ENCODE measurements around the gene CTNNA2.

CTNNA2 gene

GRCh38 chr2:80222644-80223043 is 709.8 kb downstream of the CTNNA2 start:
- no peak for DNase-seq (ENCODE audit: low read depth)

DNA sequence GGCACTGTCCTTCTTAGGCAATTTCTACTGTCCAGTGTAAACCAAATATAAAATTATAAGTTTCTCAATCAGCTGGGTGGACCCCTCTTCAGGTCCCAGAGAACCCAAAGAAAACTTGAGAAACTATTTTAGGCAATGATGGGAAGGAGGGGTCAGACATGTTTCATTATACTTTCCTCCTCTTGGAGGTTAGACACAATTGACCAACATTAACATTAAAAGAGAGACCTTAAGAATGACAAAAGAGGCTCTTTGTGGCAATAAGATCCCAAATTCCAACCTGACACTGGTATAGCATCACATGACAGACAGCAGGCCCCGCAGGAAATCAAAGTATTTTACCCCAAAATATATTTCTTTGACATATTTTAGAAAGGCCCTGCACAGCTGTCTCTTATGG is 718.6 kb downstream of the CTNNA2 start:
- DNase-seq (ENCODE audit: low read depth): no peak

DNA sequence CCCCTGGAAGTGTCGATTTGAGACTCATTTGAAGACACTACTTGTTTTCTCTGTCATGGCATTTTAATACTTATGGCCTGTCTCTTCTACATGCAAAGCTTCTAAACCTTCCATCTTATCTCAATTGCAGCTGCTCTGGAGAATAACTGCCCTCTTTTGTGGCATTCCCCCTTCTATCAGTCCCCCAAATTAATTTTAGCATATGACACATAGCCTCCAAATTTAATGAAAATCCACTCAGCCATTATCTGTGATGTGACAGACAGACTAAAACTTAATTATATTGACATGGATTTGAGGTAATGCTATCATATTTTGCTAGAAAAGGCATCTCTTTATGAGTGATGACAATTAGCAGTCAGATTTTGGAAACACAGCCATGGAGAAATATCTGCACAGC is 720.5 kb downstream of the CTNNA2 start:
- DNase-seq (ENCODE audit: low read depth): no peak

GRCh38 chr2:80238692-80239469 is 726.0 kb downstream of the CTNNA2 start:
- DNase-seq (ENCODE audit: low read depth): no peak

- no peak for DNase-seq (ENCODE audit: low read depth)
These were observed 729.6 kb downstream of the CTNNA2 start for GRCh38 chr2:80242355-80242910.

DNA sequence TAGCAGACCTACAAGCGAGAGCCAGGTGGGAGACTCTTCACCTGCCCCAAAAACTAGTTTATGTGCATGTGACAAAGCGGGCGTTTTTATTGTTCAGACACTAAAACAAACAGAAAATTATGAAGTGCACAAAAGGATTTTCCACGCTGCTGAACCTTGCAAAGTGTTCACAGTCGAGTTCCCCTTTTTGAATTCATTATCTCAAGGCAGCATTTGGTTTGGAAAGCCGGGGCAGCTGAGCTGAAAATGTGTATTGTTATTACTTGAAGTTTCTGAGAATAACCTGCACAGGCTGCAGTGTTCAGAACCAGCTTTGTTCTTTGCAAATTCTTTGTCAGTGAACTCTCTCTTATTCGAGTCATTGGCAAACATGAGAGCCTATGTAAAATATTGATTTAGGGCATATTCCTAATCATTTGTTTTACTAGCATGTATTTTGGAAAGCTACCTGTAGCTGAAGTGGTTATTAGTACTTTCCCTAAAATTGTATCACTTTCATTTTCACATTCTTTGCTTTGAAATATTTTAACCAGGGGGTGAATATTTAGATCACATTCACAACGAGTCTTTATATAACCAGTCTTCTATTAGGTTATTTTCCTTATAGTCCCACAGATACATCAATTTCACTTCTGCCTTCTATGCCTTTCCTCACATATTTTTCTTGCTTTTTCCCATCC is 732.2 kb downstream of the CTNNA2 start:
- no peak for DNase-seq (ENCODE audit: low read depth)

GRCh38 chr2:80246534-80246933 is 733.7 kb downstream of the CTNNA2 start:
- DNase-seq (ENCODE audit: low read depth): no peak

- no peak for DNase-seq (ENCODE audit: low read depth)
These were observed 734.5 kb downstream of the CTNNA2 start for GRCh38 chr2:80247339-80247738.

- DNase-seq (ENCODE audit: low read depth): no peak
These were observed 735.3 kb downstream of the CTNNA2 start for GRCh38 chr2:80248146-80248545.

- no peak for DNase-seq (ENCODE audit: low read depth)
These were observed 739.6 kb downstream of the CTNNA2 start for GRCh38 chr2:80252294-80252986.

GRCh38 chr2:80255918-80256781 is 743.3 kb downstream of the CTNNA2 start:
- DNase-seq (ENCODE audit: low read depth): no peak

DNA sequence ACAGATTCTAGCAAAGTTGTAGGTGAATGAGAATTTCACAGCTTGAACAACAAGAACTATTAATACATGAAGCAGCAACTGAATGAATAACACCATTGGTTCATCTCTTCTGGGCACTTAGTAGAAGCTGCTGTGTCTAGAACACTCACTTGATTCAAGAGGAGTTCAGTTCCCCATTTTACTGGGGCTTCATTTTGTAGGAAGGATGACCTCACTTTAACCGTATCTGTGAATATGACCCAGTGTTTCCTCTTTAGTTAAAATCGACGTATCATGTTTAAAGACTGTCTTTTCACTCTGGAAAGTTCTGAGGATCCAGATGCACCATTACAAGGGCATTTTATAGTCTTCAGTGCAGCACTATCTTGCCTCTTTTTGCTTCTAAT is 743.9 kb downstream of the CTNNA2 start:
- no peak for DNase-seq (ENCODE audit: low read depth)

DNA sequence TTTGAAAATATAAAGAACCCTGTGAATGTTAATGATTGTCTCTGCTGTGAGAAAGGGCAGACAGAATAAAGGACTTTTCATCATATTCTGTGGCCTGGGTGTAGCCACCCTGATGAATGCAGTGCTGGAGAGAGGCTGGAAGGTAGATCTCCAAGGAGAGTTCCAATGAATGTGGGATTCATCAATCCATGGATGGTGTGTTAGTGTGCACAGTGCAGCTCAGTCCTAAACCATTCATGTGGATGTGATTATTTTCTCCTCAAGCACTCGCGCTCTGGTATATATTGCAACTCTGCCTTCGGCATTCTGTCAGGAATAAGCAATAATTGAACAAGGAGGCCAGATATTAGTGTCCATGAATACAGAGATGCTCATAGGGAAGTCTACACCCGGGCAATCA is 744.6 kb downstream of the CTNNA2 start:
- no peak for DNase-seq (ENCODE audit: low read depth)

DNA sequence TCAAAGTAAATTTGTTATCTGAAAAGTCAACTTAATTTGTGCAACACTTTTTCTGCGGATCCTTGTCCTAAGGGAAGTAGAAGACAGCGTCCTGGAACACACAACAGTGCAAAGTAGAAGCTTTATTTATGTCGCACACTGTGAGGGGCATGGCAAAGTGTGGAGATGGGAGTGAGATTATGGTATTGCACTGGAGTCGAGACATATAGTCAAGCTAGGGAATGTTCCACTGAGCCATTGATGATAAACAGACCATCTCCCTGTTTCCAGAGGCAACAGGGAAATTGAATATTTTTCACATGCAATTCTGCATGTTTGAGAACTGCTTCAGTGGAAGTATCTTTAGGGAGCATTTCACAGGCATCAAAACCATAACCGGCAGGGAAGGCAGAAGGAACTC is 745.5 kb downstream of the CTNNA2 start:
- DNase-seq (ENCODE audit: low read depth): no peak

DNA sequence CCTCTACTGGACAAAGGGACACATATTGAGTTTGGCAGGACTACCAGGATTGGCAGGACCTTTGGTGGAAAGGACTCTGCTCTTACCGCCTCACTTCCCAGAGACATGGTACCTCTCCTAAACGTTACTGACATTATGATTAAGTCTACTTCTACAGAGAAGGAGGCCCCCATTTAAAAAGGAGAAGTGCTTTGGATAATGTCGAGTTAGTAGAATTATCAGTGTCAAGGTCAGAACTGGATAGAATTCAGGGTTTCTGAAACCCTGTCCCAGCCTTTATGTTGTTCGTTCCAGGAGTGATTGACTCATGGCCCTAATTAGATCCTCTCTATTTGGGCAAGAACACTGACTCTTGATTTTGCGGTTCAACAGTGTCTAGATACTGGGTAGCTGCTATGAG is 745.9 kb downstream of the CTNNA2 start:
- no peak for DNase-seq (ENCODE audit: low read depth)

- DNase-seq (ENCODE audit: low read depth): no peak
These were observed 746.4 kb downstream of the CTNNA2 start for GRCh38 chr2:80259292-80259691.

GRCh38 chr2:80266231-80266630 is 753.4 kb downstream of the CTNNA2 start:
- DNase-seq (ENCODE audit: low read depth): no peak

GRCh38 chr2:80269806-80270205 is 757.0 kb downstream of the CTNNA2 start:
- DNase-seq (ENCODE audit: low read depth): no peak

DNA sequence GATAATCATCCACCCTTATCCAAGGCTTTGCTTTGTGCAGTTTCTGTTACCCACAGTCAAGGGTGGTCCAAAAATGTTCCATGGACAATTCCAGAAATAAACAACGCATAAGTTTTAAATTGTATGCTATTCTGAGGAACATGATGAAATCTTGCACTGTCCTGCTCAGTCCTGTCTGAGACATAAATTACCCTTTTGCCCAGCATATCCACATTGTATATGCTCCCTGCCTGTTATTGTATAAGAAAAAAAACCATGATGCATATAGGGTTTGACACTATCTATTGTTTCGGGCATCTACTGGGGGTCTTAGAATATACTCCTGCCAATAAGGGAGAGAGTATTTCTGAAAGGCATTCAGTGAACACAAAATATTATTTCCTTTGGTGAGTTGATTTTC is 767.7 kb downstream of the CTNNA2 start:
- DNase-seq (ENCODE audit: low read depth): no peak

- DNase-seq (ENCODE audit: low read depth): no peak
These were observed 768.2 kb downstream of the CTNNA2 start for GRCh38 chr2:80281049-80281448.

DNA sequence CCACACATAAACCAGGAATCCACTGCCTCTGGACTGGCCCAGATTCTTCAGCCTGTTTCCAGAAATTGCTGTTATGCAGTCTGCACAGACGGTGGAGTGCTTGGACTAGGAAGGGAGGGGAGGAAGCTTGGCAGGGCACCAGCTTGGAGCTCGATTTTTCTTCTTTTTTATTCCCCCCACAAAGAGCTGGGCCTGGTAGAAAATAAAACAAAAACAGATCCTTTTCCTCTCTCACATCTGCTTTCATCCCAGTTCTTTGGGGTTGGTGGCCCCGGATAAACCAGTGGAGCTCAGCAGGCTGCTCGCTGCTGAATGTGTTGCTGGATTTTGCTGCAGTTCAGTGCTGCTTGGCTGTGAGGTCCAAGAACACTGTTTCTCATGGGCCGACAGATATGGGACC is 775.7 kb downstream of the CTNNA2 start:
- no peak for DNase-seq (ENCODE audit: low read depth)

- DNase-seq (ENCODE audit: low read depth): no peak
These were observed 778.8 kb downstream of the CTNNA2 start for GRCh38 chr2:80291656-80292055.

Measured in activated T-helper 9 cell treated with anti-CD3 and anti-CD28 coated beads, Interleukin-2, amount 50 U/mL, for 16 hours (primary cell).